ENCODE data around the gene LIMS1.
"Not testable (repeated sequence)": the region's sequence is repeated elsewhere in the genome, so short reads cannot be mapped to it uniquely, and the experiment has no call there.

Gene LIMS1

DNA sequence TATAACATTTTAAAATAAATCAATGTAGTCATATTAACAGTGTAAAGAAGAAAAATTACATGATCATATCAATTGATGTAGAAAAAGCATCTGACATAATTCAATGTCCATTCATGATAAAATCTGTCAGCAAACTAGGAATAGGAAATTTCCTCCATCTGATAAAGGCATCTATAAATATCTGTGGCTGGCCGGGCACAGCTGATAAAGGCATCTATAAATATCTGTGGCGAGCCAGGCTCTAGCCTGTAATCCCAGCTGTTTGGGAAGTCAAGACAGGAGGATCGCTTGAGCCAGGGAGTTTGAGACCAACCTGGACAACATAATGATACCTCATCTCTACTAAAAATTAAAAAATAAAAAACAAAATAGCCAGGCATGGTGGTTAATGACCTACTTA lies 166.9 kb downstream of the LIMS1 start:
- H3K4me3 ChIP-seq (ENCODE audit: low read depth, low read length) = no peak overlapping the region
- ChIA-PET CTCF (no interaction called here), POLR2A (no interaction called here)
- no peaks in the 10 kb centered on the region for H3K36me3 ChIP-seq (ENCODE audit: control insufficient read depth in 2 of 2, insufficient read depth in 1 of 2, low read length in 2 of 2)
- H3K27ac ChIP-seq (ENCODE audit: extremely low read depth, low read depth, low read length) = no peak overlapping the region
- no peaks in the 10 kb centered on the region for H3K9me3 ChIP-seq (ENCODE audit: control insufficient read depth, insufficient read depth, low read depth, low read length)
- no peak for TF ChIP-seq ZFP3 (tag by site-specific recombination; IDR thresholded peaks at IDR 0.05; ENCODE audit: low read depth)
- no peak for TF ChIP-seq ZNF366 (tag by site-specific recombination; conservative IDR thresholded peaks at IDR 0.05)
- TF ChIP-seq, protein P1, sequence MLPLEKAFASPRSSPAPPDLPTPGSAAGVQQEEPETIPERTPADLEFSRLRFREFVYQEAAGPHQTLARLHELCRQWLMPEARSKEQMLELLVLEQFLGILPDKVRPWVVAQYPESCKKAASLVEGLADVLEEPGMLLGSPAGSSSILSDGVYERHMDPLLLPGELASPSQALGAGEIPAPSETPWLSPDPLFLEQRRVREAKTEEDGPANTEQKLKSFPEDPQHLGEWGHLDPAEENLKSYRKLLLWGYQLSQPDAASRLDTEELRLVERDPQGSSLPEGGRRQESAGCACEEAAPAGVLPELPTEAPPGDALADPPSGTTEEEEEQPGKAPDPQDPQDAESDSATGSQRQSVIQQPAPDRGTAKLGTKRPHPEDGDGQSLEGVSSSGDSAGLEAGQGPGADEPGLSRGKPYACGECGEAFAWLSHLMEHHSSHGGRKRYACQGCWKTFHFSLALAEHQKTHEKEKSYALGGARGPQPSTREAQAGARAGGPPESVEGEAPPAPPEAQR (tag by site-specific recombination; IDR thresholded peaks at IDR 0.05) = no peak
- TF ChIP-seq ZEB2 (tag by site-specific recombination; IDR thresholded peaks at IDR 0.05) = no peak
- no peaks in the 10 kb centered on the region for H3K4me1 ChIP-seq (ENCODE audit: control insufficient read depth, insufficient read depth, low read length)

DNA sequence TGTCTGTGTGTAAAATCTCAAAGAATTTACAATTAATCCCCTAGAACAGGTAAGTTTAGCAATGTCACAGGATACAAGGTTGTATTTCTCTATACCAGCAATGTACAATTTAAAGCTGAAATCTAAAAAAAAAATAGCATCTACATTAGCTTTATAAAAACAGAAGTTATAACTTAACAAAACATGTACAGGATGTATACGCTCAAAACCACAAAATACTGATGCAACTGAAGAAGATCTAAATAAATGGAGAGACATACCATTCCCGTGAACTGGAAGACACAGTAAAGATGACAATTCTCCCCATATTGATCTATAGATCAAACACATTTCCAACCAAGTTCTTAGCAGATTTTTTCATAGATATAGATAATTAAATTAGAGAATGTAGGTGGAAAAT lies 167.5 kb downstream of the LIMS1 start:
- H3K36me3 ChIP-seq (ENCODE audit: control insufficient read depth in 2 of 2, insufficient read depth in 1 of 2, low read length in 2 of 2) = no peaks in the 10 kb centered on the region
- POLR2A ChIA-PET = no interaction called here
- H3K4me1 ChIP-seq (ENCODE audit: control insufficient read depth, insufficient read depth, low read length) = no peaks in the 10 kb centered on the region
- H3K9me3 ChIP-seq (ENCODE audit: control insufficient read depth, insufficient read depth, low read depth, low read length) = no peaks in the 10 kb centered on the region
- H3K4me3 ChIP-seq (ENCODE audit: low read depth, low read length) = no peak overlapping the region
- CTCF ChIA-PET = no interaction called here
- no peak overlapping the region for H3K27ac ChIP-seq (ENCODE audit: extremely low read depth, low read depth, low read length)
- TF ChIP-seq MYNN (tag by site-specific recombination; IDR thresholded peaks at IDR 0.05; ENCODE audit: borderline replicate concordance) = no peak

DNA sequence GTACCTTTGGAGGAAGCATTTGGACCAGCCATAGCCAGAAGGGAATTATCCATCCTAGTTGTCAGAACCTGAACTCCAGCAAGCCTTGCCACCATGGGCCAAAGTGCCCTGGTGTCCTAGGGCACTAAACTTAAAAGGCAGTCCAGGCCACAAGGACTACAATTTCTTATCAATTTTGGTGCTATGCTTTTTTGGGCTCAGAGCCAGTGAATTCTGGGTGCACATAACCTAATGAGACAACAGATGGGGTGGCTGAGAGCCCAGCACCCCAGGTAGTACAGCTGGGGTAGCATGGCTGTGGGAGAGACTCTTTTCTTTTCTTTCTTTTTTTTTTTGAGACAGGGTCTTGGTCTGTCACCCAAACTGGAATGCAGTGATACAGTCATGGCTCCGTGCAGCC lies 170.6 kb downstream of the LIMS1 start:
- no peaks in the 10 kb centered on the region for H3K4me1 ChIP-seq (ENCODE audit: control insufficient read depth, insufficient read depth, low read length)

DNA sequence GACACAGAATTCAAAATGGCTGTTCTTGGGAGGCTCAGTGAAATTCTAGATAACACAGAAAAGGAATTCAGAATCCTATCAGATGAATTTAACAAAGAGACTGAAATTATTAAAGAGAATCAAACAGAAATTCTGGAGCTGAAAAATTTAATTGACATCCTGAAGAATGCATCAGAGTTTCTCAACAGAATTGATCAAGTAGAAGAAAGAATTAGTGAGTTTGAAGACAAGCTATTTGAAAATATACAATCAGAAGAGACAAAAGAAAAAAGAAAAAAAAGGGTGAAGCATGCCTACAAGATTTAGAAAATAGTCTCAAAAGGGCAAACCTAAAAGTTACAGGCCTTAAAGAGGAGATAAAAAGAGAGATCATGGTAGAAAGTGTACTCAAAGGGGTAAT lies 173.0 kb downstream of the LIMS1 start:
- TF ChIP-seq SETDB1 (IDR thresholded peaks at IDR 0.05; ENCODE audit: insufficient read length, low read length) (peak; percentile 24), ZNF623 (tag by site-specific recombination; IDR thresholded peaks at IDR 0.05) (no peak)
- ChIA-PET CTCF (interaction anchor here (0.6 kb wide), 2 partner anchors 86 to 291 kb away, joined by 3 to 4 read pairs; no protein-coding TSS in a partner anchor), POLR2A (no interaction called here)
- no peak overlapping the region for H3K4me3 ChIP-seq (ENCODE audit: low read depth, low read length)
- H3K9me3 ChIP-seq (ENCODE audit: control insufficient read depth, insufficient read depth, low read depth, low read length) = no peaks in the 10 kb centered on the region
- no peaks in the 10 kb centered on the region for H3K4me1 ChIP-seq (ENCODE audit: control insufficient read depth, insufficient read depth, low read length)
- H3K27ac ChIP-seq (ENCODE audit: extremely low read depth, low read depth, low read length) = no peak overlapping the region
- H3K36me3 ChIP-seq (ENCODE audit: control insufficient read depth in 2 of 2, insufficient read depth in 1 of 2, low read length in 2 of 2) = no peaks in the 10 kb centered on the region

More for the DNA sequence above, 170.6 kb downstream of the LIMS1 start:
- Histone ChIP-seq H3K4me3 (ENCODE audit: low read depth, low read length) (no peak overlapping the region), H3K36me3 (ENCODE audit: control insufficient read depth in 2 of 2, insufficient read depth in 1 of 2, low read length in 2 of 2) (no peaks in the 10 kb centered on the region), H3K27ac (ENCODE audit: extremely low read depth, low read depth, low read length) (no peak overlapping the region), H3K9me3 (ENCODE audit: control insufficient read depth, insufficient read depth, low read depth, low read length) (no peaks in the 10 kb centered on the region)
- POLR2A ChIA-PET = no interaction called here
- CTCF ChIA-PET = no interaction called here
- TF ChIP-seq, protein P2, sequence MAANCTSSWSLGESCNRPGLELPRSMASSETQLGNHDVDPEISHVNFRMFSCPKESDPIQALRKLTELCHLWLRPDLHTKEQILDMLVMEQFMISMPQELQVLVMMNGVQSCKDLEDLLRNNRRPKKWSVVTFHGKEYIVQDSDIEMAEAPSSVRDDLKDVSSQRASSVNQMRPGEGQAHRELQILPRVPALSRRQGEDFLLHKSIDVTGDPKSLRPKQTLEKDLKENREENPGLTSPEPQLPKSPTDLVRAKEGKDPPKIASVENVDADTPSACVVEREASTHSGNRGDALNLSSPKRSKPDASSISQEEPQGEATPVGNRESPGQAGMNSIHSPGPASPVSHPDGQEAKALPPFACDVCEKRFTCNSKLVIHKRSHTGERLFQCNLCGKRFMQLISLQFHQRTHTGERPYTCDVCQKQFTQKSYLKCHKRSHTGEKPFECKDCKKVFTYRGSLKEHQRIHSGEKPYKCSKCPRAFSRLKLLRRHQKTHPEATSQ (tag by site-specific recombination; IDR thresholded peaks at IDR 0.05) = no peak
- TF ChIP-seq ZNF157 (tag by site-specific recombination; IDR thresholded peaks at IDR 0.05) (no peak), SCRT2 (tag by site-specific recombination; IDR thresholded peaks at IDR 0.05) (no peak), GLI4 (tag by site-specific recombination; IDR thresholded peaks at IDR 0.05) (no peak), ZNF292 (tag by site-specific recombination; IDR thresholded peaks at IDR 0.05; ENCODE audit: borderline replicate concordance, low read depth) (no peak), MZF1 (tag by site-specific recombination; IDR thresholded peaks at IDR 0.05; ENCODE audit: borderline replicate concordance) (no peak), ZNF621 (tag by site-specific recombination; IDR thresholded peaks at IDR 0.05) (no peak), REPIN1 (tag by site-specific recombination; IDR thresholded peaks at IDR 0.05; ENCODE audit: low read depth) (no peak), MYNN (tag by site-specific recombination; IDR thresholded peaks at IDR 0.05; ENCODE audit: borderline replicate concordance) (no peak), SP7 (tag by site-specific recombination; IDR thresholded peaks at IDR 0.05) (no peak), ZNF2 (tag by site-specific recombination; IDR thresholded peaks at IDR 0.05) (no peak), RBAK (tag by site-specific recombination; IDR thresholded peaks at IDR 0.05) (no peak)

DNA sequence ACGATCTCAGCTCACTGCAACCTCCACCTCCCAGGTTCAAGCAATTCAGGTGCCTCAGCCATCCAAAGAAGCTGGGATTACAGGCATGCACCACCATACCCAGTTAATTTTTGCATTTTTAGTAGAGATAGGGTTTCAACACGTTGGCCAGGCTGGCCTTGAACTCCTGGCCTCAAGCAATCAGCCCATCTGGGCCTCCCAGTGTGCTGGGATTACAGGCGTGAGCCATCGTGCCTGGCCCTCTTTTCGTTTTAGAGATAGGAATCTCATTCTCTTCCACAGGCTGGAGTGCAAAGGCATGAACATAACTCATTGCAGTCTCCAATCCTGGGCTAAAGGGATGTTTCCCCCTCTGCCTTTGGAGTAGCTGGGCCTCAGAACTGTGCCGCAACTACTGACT lies 182.7 kb downstream of the LIMS1 start:
- H3K27ac ChIP-seq (ENCODE audit: extremely low read depth, low read depth, low read length); POLR2A ChIA-PET; H3K4me1 ChIP-seq (ENCODE audit: control insufficient read depth, insufficient read depth, low read length); H3K36me3 ChIP-seq (ENCODE audit: control insufficient read depth in 2 of 2, insufficient read depth in 1 of 2, low read length in 2 of 2); H3K4me3 ChIP-seq (ENCODE audit: low read depth, low read length); H3K9me3 ChIP-seq (ENCODE audit: control insufficient read depth, insufficient read depth, low read depth, low read length): not testable (repeated sequence)
- CTCF ChIA-PET = interaction anchor here (0.6 kb wide), 1 partner anchor 81 kb away, joined by 3 read pairs; no protein-coding TSS in a partner anchor
